Smooth muscle cell (in vitro differentiated cells): ENCODE measurements around the gene OR2W3. TPM values are rescaled to one million over a fixed set of nuclear protein-coding genes. Genes with fewer than 3 reads are reported as not detected.

Experiments
- DNase-seq: peaks from one replicate; lab custom pipeline; 2025; ENCODE audit not compliant: unreplicated experiment; lab: John Stamatoyannopoulos, UW
- H2AFZ ChIP-seq: fragments of 200-600 bp; sonication (generic); 2 replicates; pipeline ENCODE4 v1.6.0; 2016; ENCODE audit warnings: antibody characterized with exemption, low read depth, mild to moderate bottlenecking
- H3F3A ChIP-seq: fragments of 200-600 bp; sonication (generic); 2 replicates; pipeline ENCODE4 v1.6.0; 2017; ENCODE audit warnings: antibody characterized with exemption, low read depth
- H3K27ac ChIP-seq: fragments of 200-600 bp; sonication (generic); 2 replicates; pipeline ENCODE4 v1.5.1; 2016; ENCODE audit warnings: low read depth, mild to moderate bottlenecking
- H3K27me3 ChIP-seq: fragments of 200-600 bp; sonication (generic); 2 replicates; pipeline ENCODE4 v1.6.1; 2016; ENCODE audit warnings: low read depth, mild to moderate bottlenecking
- H3K36me3 ChIP-seq: fragments of 200-600 bp; sonication (generic); 2 replicates; pipeline ENCODE4 v1.5.1; 2016; ENCODE audit warnings: low read depth
- H3K4me1 ChIP-seq: fragments of 200-600 bp; sonication (generic); 2 replicates; pipeline ENCODE4 v1.5.1; 2016; ENCODE audit warnings: low read depth
- H3K4me2 ChIP-seq: fragments of 200-600 bp; sonication (generic); 2 replicates; pipeline ENCODE4 v1.6.0; 2016; ENCODE audit warnings: mild to moderate bottlenecking
- H3K4me3 ChIP-seq: fragments of 200-600 bp; sonication (generic); 2 replicates; pipeline ENCODE4 v1.5.1; 2016; ENCODE audit warnings: mild to moderate bottlenecking
- H3K79me2 ChIP-seq: fragments of 200-600 bp; sonication (generic); 2 replicates; pipeline ENCODE4 v1.6.0; 2016; ENCODE audit warnings: low read depth, mild to moderate bottlenecking
- H3K9ac ChIP-seq: fragments of 200-600 bp; sonication (generic); 2 replicates; pipeline ENCODE4 v1.6.0; 2016; ENCODE audit warnings: low read depth
- H3K9me3 ChIP-seq: fragments of 200-600 bp; sonication (generic); replicated peaks from 2 replicates; pipeline ENCODE4 v1.5.1; 2016; ENCODE audit warnings: low read depth
- H4K20me1 ChIP-seq: fragments of 200-600 bp; sonication (generic); 2 replicates; pipeline ENCODE4 v1.6.0; 2016; ENCODE audit warnings: low read depth
- WGBS: methylation state at CpG from one replicate; pipeline ENCODE4 v1.1.7; 2016; ENCODE audit warnings: low lambda C conversion rate; 5-methylcytosine and 5-hydroxymethylcytosine counted together
- polyA plus RNA-seq: library from polyadenylated mRNA; unstranded; fragments of >200 nt; fragmentation: Nextera tagmentation; extraction: Ambion mirVana; gene quantifications from 2 replicates; pipeline ENCODE4 v1.2.1, GENCODE V29; 2016
- total RNA-seq: library from RNA; depleted of rRNA; stranded (reverse); fragments of >200 nt; gene quantifications from 2 replicates; pipeline ENCODE4 v1.2.3, GENCODE V29; 2014
- TF ChIP-seq, protein P1 (sequence below): fragments of 200-600 bp; sonication (generic); IDR thresholded peaks from 2 replicates; pipeline ENCODE4 v1.5.1; 2017; ENCODE audit warnings: borderline replicate concordance, mild to moderate bottlenecking, antibody characterized with exemption; ENCODE audit not compliant: insufficient read depth, poor library complexity, severe bottlenecking

Gene OR2W3
- total and polyA plus RNA-seq, 2 experiments from 2014 or later = not detected

DNA sequence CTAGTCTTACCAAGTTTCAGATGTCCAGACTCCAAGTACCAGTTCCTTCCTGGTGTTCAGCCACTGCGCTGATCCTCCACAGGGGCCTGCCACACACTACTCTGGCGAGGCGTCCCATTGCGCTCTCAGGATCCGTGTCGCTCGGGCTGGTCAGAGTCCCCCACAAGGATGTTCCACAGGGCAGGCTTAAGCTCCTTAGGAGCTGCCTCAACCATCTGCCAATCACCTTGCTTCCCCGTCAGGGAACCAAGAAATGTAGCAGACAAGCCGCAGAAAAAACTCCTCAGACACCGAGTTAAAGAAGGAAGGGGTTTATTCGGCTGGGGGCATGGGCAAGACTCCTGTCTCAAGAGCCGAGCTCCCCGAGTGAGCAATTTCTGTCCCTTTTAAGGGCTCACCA is 9.8 kb downstream of the OR2W3 start:
- no peak for DNase-seq
- Histone ChIP-seq H3K27ac (no peak overlapping the region), H3K27me3 (no peaks in the 10 kb centered on the region), H3K4me1 (no peaks in the 10 kb centered on the region), H3K4me3 (no peak overlapping the region), H3K9ac (no peak overlapping the region), H3K4me2 (no peak overlapping the region), H2AFZ (no peak overlapping the region), H3K9me3 (peaks cover 6% of the 10 kb centered on the region), H3F3A (no peaks in the 10 kb centered on the region), H3K79me2 (no peaks in the 10 kb centered on the region), H3K36me3 (no peaks in the 10 kb centered on the region), H4K20me1 (no peaks in the 10 kb centered on the region)
- TF ChIP-seq, protein P1, sequence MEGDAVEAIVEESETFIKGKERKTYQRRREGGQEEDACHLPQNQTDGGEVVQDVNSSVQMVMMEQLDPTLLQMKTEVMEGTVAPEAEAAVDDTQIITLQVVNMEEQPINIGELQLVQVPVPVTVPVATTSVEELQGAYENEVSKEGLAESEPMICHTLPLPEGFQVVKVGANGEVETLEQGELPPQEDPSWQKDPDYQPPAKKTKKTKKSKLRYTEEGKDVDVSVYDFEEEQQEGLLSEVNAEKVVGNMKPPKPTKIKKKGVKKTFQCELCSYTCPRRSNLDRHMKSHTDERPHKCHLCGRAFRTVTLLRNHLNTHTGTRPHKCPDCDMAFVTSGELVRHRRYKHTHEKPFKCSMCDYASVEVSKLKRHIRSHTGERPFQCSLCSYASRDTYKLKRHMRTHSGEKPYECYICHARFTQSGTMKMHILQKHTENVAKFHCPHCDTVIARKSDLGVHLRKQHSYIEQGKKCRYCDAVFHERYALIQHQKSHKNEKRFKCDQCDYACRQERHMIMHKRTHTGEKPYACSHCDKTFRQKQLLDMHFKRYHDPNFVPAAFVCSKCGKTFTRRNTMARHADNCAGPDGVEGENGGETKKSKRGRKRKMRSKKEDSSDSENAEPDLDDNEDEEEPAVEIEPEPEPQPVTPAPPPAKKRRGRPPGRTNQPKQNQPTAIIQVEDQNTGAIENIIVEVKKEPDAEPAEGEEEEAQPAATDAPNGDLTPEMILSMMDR = no peak
- 80% methylated on average over 13 of the region's 13 CpGs for WGBS

DNA sequence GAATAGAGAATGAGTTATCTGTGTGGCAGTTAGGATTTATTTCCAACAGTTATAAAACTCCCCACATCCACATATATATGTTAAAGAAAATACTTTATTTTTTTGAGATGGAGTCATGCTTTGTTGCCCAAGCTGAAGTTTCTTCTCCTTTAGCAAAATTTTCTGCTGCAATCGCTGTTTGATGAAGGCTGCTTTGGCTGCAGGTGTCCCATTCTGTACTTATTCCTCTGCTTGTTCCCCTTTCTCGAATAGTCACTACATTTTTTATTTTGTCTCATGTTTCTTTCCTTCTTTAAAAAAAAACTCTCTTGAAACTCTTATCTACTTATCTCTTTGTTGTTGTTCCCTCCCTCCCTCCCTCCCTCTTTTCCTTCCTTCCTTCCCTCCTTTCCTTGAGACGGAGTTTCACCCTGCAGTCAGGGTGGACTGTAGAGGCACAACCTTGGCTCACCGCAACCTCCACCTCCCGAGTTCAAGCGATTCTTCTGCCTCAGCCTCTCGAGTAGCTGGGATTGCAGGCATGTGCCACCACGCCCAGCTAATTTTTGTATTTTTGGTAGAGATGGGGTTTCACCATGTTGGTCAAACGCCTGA is 10.6 kb downstream of the OR2W3 start:
- no peaks in the 10 kb centered on the region for H3K4me1 ChIP-seq
- no peak overlapping the region for H3K27ac ChIP-seq
- no peaks in the 10 kb centered on the region for H3K36me3 ChIP-seq
- H3K27me3 ChIP-seq = no peaks in the 10 kb centered on the region
- WGBS = 54% methylated on average over 4 of the region's 9 CpGs
- no peaks in the 10 kb centered on the region for H3F3A ChIP-seq
- no peaks in the 10 kb centered on the region for H4K20me1 ChIP-seq
- no peak overlapping the region for H3K4me2 ChIP-seq
- DNase-seq = no peak
- TF ChIP-seq, protein P1 = no peak
- no peak overlapping the region for H2AFZ ChIP-seq
- H3K4me3 ChIP-seq = no peak overlapping the region
- H3K9me3 ChIP-seq = peaks cover 6% of the 10 kb centered on the region
- H3K79me2 ChIP-seq = no peaks in the 10 kb centered on the region
- no peak overlapping the region for H3K9ac ChIP-seq

DNA sequence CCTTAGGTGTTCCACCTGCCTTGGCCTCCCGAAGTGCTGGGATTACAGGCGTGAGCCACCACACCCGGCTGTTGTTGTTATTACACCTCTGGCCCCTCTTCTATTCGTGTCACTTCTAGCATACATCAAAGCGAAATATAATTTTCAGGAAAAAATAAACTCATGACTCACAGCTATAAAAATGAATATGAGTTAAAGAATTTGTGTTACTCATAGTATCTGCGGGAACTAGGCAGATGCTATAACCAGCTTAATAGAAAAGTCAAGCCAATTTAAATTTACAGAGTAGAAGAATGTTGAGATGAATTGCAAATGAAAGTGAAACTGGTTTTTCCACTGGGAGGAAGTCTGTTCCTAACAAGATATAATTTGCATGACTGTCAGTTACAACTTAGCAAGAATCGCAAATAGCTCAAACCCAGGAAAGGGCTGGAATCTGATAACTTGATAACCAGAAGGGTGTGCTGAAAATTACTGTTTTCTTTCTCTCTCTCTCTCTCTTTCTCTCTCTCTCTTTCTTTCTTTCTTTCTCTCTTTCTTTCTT is 11.2 kb downstream of the OR2W3 start:
- no peaks in the 10 kb centered on the region for H3K36me3 ChIP-seq
- no peaks in the 10 kb centered on the region for H3K27me3 ChIP-seq
- no peak overlapping the region for H3K4me2 ChIP-seq
- H3K79me2 ChIP-seq = no peaks in the 10 kb centered on the region
- no peak overlapping the region for H3K4me3 ChIP-seq
- peaks cover 6% of the 10 kb centered on the region for H3K9me3 ChIP-seq
- WGBS = 63% methylated on average over 7 of the region's 7 CpGs
- H3K27ac ChIP-seq = no peak overlapping the region
- TF ChIP-seq, protein P1 = no peak
- no peak for DNase-seq
- H2AFZ ChIP-seq = no peak overlapping the region
- no peaks in the 10 kb centered on the region for H3F3A ChIP-seq
- H3K4me1 ChIP-seq = no peaks in the 10 kb centered on the region
- H4K20me1 ChIP-seq = no peaks in the 10 kb centered on the region
- no peak overlapping the region for H3K9ac ChIP-seq

GRCh38 chr1:247908766-247909165 is 13.4 kb downstream of the OR2W3 start:
- no peaks in the 10 kb centered on the region for H3K79me2 ChIP-seq
- H3K9me3 ChIP-seq = peaks cover 17% of the 10 kb centered on the region
- no peaks in the 10 kb centered on the region for H4K20me1 ChIP-seq
- H3K27me3 ChIP-seq = no peaks in the 10 kb centered on the region
- no peak overlapping the region for H2AFZ ChIP-seq
- no peak overlapping the region for H3K4me3 ChIP-seq
- DNase-seq = no peak
- H3K9ac ChIP-seq = no peak overlapping the region
- TF ChIP-seq, protein P1 = no peak
- no peaks in the 10 kb centered on the region for H3K36me3 ChIP-seq
- no peaks in the 10 kb centered on the region for H3F3A ChIP-seq
- WGBS = 73% methylated on average over 5 of the region's 5 CpGs
- H3K4me2 ChIP-seq = no peak overlapping the region
- no peak overlapping the region for H3K27ac ChIP-seq
- H3K4me1 ChIP-seq = no peaks in the 10 kb centered on the region
